ENCODE data around the gene ZNF678. TPM values are rescaled to one million over a fixed set of nuclear protein-coding genes. Genes with fewer than 3 reads are reported as not detected.
"Not testable (repeated sequence)": the region's sequence is repeated elsewhere in the genome, so short reads cannot be mapped to it uniquely, and the experiment has no call there.

ZNF678 gene
- total and polyA plus RNA-seq, 12 donors = 0.75 to 4.7 (median 3.2) TPM

DNA sequence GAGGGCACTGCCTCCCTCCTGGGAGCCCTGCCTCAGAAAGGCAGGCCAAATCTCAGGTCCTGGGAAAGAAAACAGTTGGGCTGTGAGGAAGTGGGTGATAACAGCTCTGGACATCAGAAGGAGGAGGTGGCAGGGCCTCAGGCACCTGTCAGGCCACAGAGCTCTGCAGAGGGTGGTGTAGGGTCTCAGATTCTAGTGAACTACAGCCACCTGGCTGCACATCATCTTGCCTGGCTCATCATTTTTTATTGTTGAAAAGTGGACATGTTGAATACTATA is 15.3 kb upstream of the ZNF678 start:
- TF ChIP-seq CTCF (IDR thresholded peaks at IDR 0.05) = no peak
- intact Hi-C loops (cut with DNase I) = loop anchor here in 3 of 10 donors (10.0 kb wide), 2 partner anchors 63 to 397 kb away; partner anchors contain the start of gene WNT9A (in 2 of the 3)
- H3K9me3 ChIP-seq = peaks cover 0 to 23% (median 7%) of the 10 kb centered on the region in 11 donors
- no peak for DNase-seq
- no peak overlapping the region for H3K27ac ChIP-seq
- no peaks in the 10 kb centered on the region for H3K36me3 ChIP-seq
- no peak for ATAC-seq
- no peak overlapping the region for H3K4me3 ChIP-seq
- H3K4me1 ChIP-seq = peaks cover 0 to 7% (median under 1%) of the 10 kb centered on the region in 9 donors
- H3K27me3 ChIP-seq = no peaks in the 10 kb centered on the region

DNA sequence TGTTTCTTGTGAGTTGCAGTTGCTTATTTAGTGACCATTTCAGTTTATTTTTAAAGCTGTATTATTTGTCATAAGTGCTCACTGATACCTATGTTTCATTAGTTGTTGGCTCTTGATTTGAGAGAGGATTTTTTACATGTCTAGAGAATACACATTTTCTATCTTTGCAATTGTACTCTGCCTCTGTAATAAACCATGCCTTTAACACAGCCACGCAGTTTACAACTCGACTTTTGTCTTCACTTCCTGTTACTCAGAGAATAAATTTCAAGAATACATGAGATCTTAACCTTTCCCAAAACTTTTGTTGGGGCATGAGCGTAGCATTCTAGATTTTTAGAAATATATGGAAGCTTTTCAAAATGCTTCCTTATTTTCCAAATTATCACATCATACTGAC is 14.9 kb upstream of the ZNF678 start:
- Histone ChIP-seq H3K9me3 (peaks cover 0 to 27% (median 7%) of the 10 kb centered on the region in 11 donors), H3K4me1 (peaks cover 0 to 3% (median 0%) of the 10 kb centered on the region in 9 donors), H3K27ac (no peak overlapping the region), H3K27me3 (no peaks in the 10 kb centered on the region), H3K4me3 (no peak overlapping the region), H3K36me3 (no peaks in the 10 kb centered on the region)
- ATAC-seq (no peak), DNase-seq (no peak)
- no peak for TF ChIP-seq CTCF (IDR thresholded peaks at IDR 0.05)
- WGBS, 2 donors = 60 to 74% methylated on average over 3 of the region's 3 CpGs
- intact Hi-C loops (cut with DNase I) = loop anchor here in 3 of 10 donors (10.0 kb wide), 2 partner anchors 64 to 396 kb away; partner anchors contain the start of gene WNT9A (in 2 of the 3)

GRCh38 chr1:227549892-227550291 is 13.5 kb upstream of the ZNF678 start:
- 88 to 90% methylated on average over 2 of the region's 2 CpGs for WGBS, 2 donors

GRCh38 chr1:227551881-227552280 is 11.5 kb upstream of the ZNF678 start:
- DNase-seq; H3K4me3 ChIP-seq; H3K27me3 ChIP-seq; intact Hi-C loops (cut with DNase I); H3K27ac ChIP-seq; H3K4me1 ChIP-seq; H3K36me3 ChIP-seq; ATAC-seq: not testable (repeated sequence)
- 92 to 95% methylated on average over 1 of the region's 1 CpG for WGBS, 2 donors
- H3K9me3 ChIP-seq = peaks cover 0 to 39% (median 7%) of the 10 kb centered on the region in 11 donors

More at GRCh38 chr1:227549892-227550291, 13.5 kb upstream of the ZNF678 start:
- DNase-seq (no peak), ATAC-seq (no peak)
- Histone ChIP-seq H3K36me3 (no peaks in the 10 kb centered on the region), H3K4me3 (no peak overlapping the region), H3K4me1 (no peaks in the 10 kb centered on the region), H3K27ac (no peak overlapping the region), H3K9me3 (peaks cover 0 to 39% (median 7%) of the 10 kb centered on the region in 11 donors), H3K27me3 (no peaks in the 10 kb centered on the region)
- intact Hi-C loops (cut with DNase I) = loop anchor here in 3 of 10 donors (10.0 kb wide), 2 partner anchors 65 to 395 kb away; partner anchors contain the start of gene WNT9A (in 2 of the 3)
- no peak for TF ChIP-seq CTCF (IDR thresholded peaks at IDR 0.05)

DNA sequence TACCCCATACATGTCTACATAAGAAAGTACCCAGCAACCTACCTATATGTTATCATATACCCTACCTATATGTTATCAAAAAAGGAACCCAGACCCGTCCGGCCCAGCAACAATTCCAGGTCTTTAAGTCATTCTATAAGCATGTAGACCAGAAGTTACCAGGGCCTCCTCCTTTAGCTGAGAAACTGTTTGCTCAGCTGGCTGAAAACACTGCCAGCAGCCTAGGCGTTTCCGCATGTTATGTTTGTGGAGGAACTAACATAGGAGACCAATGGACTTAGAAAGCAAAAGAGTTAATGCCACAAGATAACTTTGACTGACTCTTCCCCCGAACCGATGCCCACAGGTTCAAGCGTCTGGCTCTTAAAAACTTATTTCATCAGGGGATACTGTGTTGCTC is 7.1 kb upstream of the ZNF678 start:
- Histone ChIP-seq H3K9me3 (peaks cover 0 to 34% (median 7%) of the 10 kb centered on the region in 11 donors), H3K27ac (no peak overlapping the region), H3K4me1 (peaks cover 0 to 10% (median 0%) of the 10 kb centered on the region in 9 donors), H3K27me3 (peaks cover 0 to 42% (median 36%) of the 10 kb centered on the region in 7 donors), H3K4me3 (no peak overlapping the region), H3K36me3 (no peaks in the 10 kb centered on the region)
- intact Hi-C loops (cut with DNase I) = no loop called here
- TF ChIP-seq CTCF (IDR thresholded peaks at IDR 0.05) = no peak
- WGBS, 2 donors = 89 to 93% methylated on average over 7 of the region's 7 CpGs
- DNase-seq (no peak), ATAC-seq (no peak)
